Stimulated activated CD8-positive, alpha-beta memory T cell treated with anti-CD3 and anti-CD28 coated beads, Interleukin-15, amount 100 ng/mL, for 48 hours (primary cell): ENCODE results near the gene DOHH.
"Not testable (repeated sequence)": the region's sequence is repeated elsewhere in the genome, so short reads cannot be mapped to it uniquely, and the experiment has no call there.

Experiments
- DNase-seq, 2 donors: peaks; one replicate each; pipeline ENCODE4 v3.0.0-alpha.2; 2020; ENCODE audit warnings: low read depth in 2 of 2

Gene DOHH

GRCh38 chr19:3519126-3519525 lies 18.7 kb upstream of the DOHH start:
- no peak for DNase-seq

- no peak for DNase-seq
Observed at GRCh38 chr19:3518659-3519058, 18.2 kb upstream of the DOHH start.

- no peak for DNase-seq
Observed at GRCh38 chr19:3518255-3518654, 17.8 kb upstream of the DOHH start.

- no peak for DNase-seq
Observed at GRCh38 chr19:3517638-3518037, 17.2 kb upstream of the DOHH start.

GRCh38 chr19:3516675-3517207 lies 16.3 kb upstream of the DOHH start:
- no peak for DNase-seq

GRCh38 chr19:3515891-3516422 lies 15.5 kb upstream of the DOHH start:
- no peak for DNase-seq

- DNase-seq, result no peak
Observed at GRCh38 chr19:3514930-3515329, 14.5 kb upstream of the DOHH start.

- DNase-seq, result no peak
Observed at GRCh38 chr19:3513229-3514140, 13.0 kb upstream of the DOHH start.

- DNase-seq, result no peak
Observed at GRCh38 chr19:3512562-3513228, 12.2 kb upstream of the DOHH start.

GRCh38 chr19:3511506-3512251 lies 11.2 kb upstream of the DOHH start:
- no peak for DNase-seq

- DNase-seq, result no peak
Observed at GRCh38 chr19:3510727-3511126, 10.3 kb upstream of the DOHH start.

GRCh38 chr19:3509566-3509989 lies 9.1 kb upstream of the DOHH start:
- peak in 1 of 2 donors; percentile 41 for DNase-seq

- DNase-seq, result no peak
Observed at GRCh38 chr19:3508771-3509535, 8.5 kb upstream of the DOHH start.

GRCh38 chr19:3508121-3508661 lies 7.7 kb upstream of the DOHH start:
- not testable (repeated sequence) for DNase-seq

GRCh38 chr19:3507371-3508120 lies 7.1 kb upstream of the DOHH start:
- DNase-seq, result no peak

GRCh38 chr19:3506384-3507340 lies 6.2 kb upstream of the DOHH start:
- no peak for DNase-seq

GRCh38 chr19:3505598-3506383 lies 5.3 kb upstream of the DOHH start, which contains the start of gene FZR1:
TSS of gene FZR1 (plus strand) at chr19:3506311. CDS start at chr19:3522990, 16,679 bp downstream.
- peak; percentile 100 for DNase-seq

GRCh38 chr19:3504735-3505134 lies 4.3 kb upstream of the DOHH start:
- DNase-seq, result no peak
